Measurements from ENCODE around the gene ALX4. TPM values are rescaled to one million over a fixed set of nuclear protein-coding genes. Genes with fewer than 3 reads are reported as not detected.

Gene ALX4
- total RNA-seq, 1 donor from 2014 or later: not detected

GRCh38 chr11:44269369-44270351 lies 40.3 kb downstream of the ALX4 start:
- intact Hi-C loops (cut with micrococcal nuclease): no loop called here

- intact Hi-C loops (cut with micrococcal nuclease): no loop called here
These were observed 41.3 kb downstream of the ALX4 start for GRCh38 chr11:44268614-44269080.

DNA sequence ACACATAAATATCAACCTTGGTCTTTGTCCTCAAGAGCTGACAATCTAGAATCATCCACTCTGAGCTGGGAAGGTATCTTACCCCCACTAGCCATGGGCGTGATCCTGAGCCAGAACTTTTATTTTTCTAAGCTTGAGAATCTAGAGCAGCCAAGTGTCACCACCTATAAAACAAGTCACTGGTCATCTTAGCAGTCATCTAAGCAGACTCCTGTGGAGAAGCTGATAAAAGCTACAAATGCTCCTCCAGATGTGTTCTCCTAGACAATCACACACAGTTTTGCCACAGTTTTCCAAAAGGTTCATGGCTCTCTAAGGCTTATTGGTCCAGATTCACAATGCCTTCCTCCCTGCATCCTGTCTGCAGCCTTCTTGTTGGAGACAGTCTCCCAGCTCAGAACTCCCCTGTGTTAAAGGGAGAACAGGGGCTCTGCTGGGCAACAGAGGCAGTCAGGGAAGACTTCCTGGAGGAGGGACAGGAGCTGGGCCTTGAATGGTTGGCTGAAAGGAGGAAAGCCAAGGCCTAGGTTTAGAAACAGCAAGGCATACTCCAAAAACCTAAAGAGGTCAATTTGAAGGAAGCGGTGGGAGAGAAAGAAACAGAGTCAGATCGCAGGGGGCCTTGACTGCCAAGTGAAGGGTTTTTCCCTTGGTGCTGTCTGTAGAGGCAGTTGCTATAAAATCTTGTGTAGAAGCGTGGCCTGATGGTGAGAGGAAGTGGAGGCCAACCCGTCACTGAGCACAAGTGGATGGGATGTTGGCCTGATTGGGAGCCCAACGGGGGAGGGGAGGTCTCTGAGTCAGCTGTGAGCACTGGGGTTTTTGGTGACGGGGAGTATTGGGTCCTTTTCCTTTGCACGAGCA lies 42.0 kb downstream of the ALX4 start:
- intact Hi-C loops (cut with micrococcal nuclease): no loop called here

GRCh38 chr11:44267006-44267749 lies 42.8 kb downstream of the ALX4 start:
- intact Hi-C loops (cut with micrococcal nuclease): no loop called here

- intact Hi-C loops (cut with micrococcal nuclease): no loop called here
These were observed 43.7 kb downstream of the ALX4 start for GRCh38 chr11:44266056-44266780.

- intact Hi-C loops (cut with micrococcal nuclease): no loop called here
These were observed 45.2 kb downstream of the ALX4 start for GRCh38 chr11:44264761-44265160.

- intact Hi-C loops (cut with micrococcal nuclease): no loop called here
These were observed 45.5 kb downstream of the ALX4 start for GRCh38 chr11:44264438-44264749.

- intact Hi-C loops (cut with micrococcal nuclease): no loop called here
These were observed 46.1 kb downstream of the ALX4 start for GRCh38 chr11:44263738-44264437.

GRCh38 chr11:44261800-44262591 lies 47.9 kb downstream of the ALX4 start:
- intact Hi-C loops (cut with micrococcal nuclease): no loop called here

GRCh38 chr11:44260081-44260480 lies 49.9 kb downstream of the ALX4 start:
- intact Hi-C loops (cut with micrococcal nuclease): no loop called here

GRCh38 chr11:44258839-44259420 lies 51.0 kb downstream of the ALX4 start:
- intact Hi-C loops (cut with micrococcal nuclease): no loop called here

GRCh38 chr11:44258190-44258489 lies 51.8 kb downstream of the ALX4 start:
- intact Hi-C loops (cut with micrococcal nuclease): no loop called here

GRCh38 chr11:44257338-44258189 lies 52.4 kb downstream of the ALX4 start:
- intact Hi-C loops (cut with micrococcal nuclease): no loop called here

DNA sequence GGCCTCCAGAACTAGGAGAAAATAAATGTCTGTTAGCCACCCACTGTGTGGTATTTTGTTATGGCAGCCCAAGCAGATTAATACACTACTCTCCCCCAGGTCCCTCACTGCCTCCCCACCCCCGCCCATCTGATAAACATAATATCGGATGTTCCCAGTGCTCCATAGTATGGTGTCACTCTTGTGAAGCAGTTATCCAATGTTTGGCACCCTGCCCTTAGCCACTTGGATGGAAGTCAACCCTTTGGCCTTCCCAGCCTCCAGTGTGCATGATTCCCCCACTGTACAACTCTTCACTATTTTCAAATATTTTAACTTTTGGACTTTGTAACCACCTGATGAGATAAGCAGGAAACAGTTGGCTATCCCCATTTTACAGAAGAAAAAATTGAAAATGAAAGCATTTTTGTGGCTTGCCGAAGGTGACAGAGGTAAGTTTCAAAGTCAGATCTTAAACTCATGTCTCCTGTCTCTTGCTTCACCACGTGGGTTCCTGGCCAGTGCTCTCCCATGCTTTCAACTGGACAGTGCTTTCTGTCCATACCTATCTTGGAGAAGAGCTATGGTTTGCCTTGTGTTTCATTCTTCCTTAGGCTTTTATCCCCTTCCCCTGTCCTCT lies 53.2 kb downstream of the ALX4 start:
- intact Hi-C loops (cut with micrococcal nuclease): no loop called here

DNA sequence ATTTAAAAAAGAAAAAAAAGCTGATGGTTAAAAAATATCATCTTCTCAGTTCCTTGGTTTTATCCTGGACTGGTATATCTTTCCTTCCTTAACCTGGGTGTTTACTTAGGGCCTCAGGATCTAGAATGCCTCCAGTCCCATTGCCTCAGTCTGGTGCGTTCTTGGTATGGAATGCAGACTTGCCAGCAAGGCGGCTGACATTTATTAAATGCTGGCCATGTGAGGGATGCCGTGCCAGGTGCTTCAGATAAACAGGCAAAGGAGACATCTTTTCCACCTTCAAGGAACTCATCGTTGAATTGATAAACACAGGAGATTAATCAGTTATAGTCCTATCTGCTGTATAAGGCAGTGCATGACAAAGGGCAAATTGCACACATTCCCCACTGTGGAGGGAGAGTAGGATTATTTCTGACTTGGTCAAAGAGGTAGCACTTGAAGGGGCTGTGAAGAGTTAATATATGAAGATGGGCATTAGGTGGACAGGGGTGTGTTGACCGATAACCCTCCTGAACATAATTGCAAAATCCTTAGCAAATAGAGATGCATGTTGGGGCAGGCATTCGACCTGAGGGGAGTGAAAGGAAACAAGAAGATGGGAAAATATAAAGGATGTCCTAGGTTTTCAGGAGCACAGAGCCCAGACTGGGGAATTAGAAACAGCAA lies 54.4 kb downstream of the ALX4 start:
- intact Hi-C loops (cut with micrococcal nuclease): no loop called here

GRCh38 chr11:44252999-44253602 lies 56.8 kb downstream of the ALX4 start:
- intact Hi-C loops (cut with micrococcal nuclease): no loop called here

DNA sequence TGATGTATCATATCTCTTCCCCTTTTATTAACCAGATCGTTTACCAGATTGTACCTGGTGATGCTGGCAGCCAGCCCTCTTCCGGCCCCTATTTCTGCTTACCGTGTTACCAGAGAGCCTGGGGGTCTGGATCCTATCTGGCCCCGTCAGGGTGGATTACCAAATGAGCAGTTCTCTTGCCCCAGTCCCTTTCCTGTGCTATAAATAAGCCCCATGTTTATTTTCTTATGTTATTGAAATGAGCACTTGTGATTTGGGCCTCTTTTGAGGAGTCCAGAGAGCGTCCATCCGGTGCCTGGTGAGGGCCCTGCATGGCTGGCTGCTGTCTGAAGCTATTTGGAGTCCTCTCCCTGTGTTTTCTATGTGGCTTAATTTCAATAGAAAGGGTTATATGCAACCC lies 59.5 kb downstream of the ALX4 start:
- intact Hi-C loops (cut with micrococcal nuclease): no loop called here

Data from T-helper 2 cell treated with Interferon-gamma antibody and Interleukin-4, amounts not matched to agents 100 ng/mL and 5 ng/mL, for 36 hours (primary cell).